ENCODE results near the gene NDRG4.

The NDRG4 gene

GRCh38 chr16:58495521-58496331 lies 4.2 kb upstream of the NDRG4 start:
- DNase-seq (ENCODE audit: low read depth) = no peak

GRCh38 chr16:58497468-58497867 lies 2.5 kb upstream of the NDRG4 start:
- DNase-seq (ENCODE audit: low read depth) = no peak

- DNase-seq (ENCODE audit: low read depth) = no peak
These were observed 2.0 kb upstream of the NDRG4 start for GRCh38 chr16:58497935-58498334.

- DNase-seq (ENCODE audit: low read depth) = no peak
These were observed 1.4 kb upstream of the NDRG4 start for GRCh38 chr16:58498341-58499091.

GRCh38 chr16:58499092-58499511 lies 841 bp upstream of the NDRG4 start:
- DNase-seq (ENCODE audit: low read depth) = no peak

GRCh38 chr16:58500430-58501241 lies 693 bp downstream of the NDRG4 start:
- no peak for DNase-seq (ENCODE audit: low read depth)

- DNase-seq (ENCODE audit: low read depth) = peak; percentile 20
These were observed 1.5 kb downstream of the NDRG4 start for GRCh38 chr16:58501242-58502131.

- DNase-seq (ENCODE audit: low read depth) = no peak
These were observed 2.4 kb downstream of the NDRG4 start for GRCh38 chr16:58502217-58502921.

- no peak for DNase-seq (ENCODE audit: low read depth)
These were observed 3.4 kb downstream of the NDRG4 start for GRCh38 chr16:58503166-58503862.

- no peak for DNase-seq (ENCODE audit: low read depth)
These were observed 4.1 kb downstream of the NDRG4 start for GRCh38 chr16:58503863-58504688.

- DNase-seq (ENCODE audit: low read depth) = no peak
These were observed 6.6 kb downstream of the NDRG4 start for GRCh38 chr16:58506241-58507194.

GRCh38 chr16:58507195-58507962 lies 7.4 kb downstream of the NDRG4 start:
- no peak for DNase-seq (ENCODE audit: low read depth)

- no peak for DNase-seq (ENCODE audit: low read depth)
These were observed 8.2 kb downstream of the NDRG4 start for GRCh38 chr16:58507963-58508670.

- DNase-seq (ENCODE audit: low read depth) = no peak
These were observed 8.8 kb downstream of the NDRG4 start for GRCh38 chr16:58508671-58509251.

- DNase-seq (ENCODE audit: low read depth) = no peak
These were observed 9.5 kb downstream of the NDRG4 start for GRCh38 chr16:58509256-58510096.

Measured in activated T-helper 9 cell treated with anti-CD3 and anti-CD28 coated beads, Interleukin-2, amount 50 U/mL, for 16 hours (primary cell).